Right hindlimb (tissue), 1 donor: ENCODE data around the gene ZNF883.
"Not testable (repeated sequence)": the region's sequence is repeated elsewhere in the genome, so short reads cannot be mapped to it uniquely, and the experiment has no call there.

Source experiments
- DNase-seq: peaks from one replicate; pipeline ENCODE4 v3.0.0-alpha.2; 2018

ZNF883 gene

GRCh38 chr9:113011911-113012381, at the start of gene ZNF883:
Gene ZNF883 (minus strand): TSS chr9:113012192.
- peak; percentile 86 for DNase-seq

- not testable (repeated sequence) for DNase-seq
Observed at GRCh38 chr9:113061072-113061850, 49.3 kb upstream of the ZNF883 start.

GRCh38 chr9:113059581-113060284, 47.7 kb upstream of the ZNF883 start:
- peak; percentile 19 for DNase-seq

- DNase-seq: no peak
Observed at GRCh38 chr9:113057193-113057592, 45.2 kb upstream of the ZNF883 start.

GRCh38 chr9:113056191-113057106, 44.5 kb upstream of the ZNF883 start, which contains the start of gene ZFP37:
Gene ZFP37 (minus strand): TSS chr9:113056724. CDS start chr9:113056688, 36 bp downstream.
- peak; percentile 96 for DNase-seq

- no peak for DNase-seq
Observed at GRCh38 chr9:113042884-113043657, 31.1 kb upstream of the ZNF883 start.

GRCh38 chr9:113026200-113026599, 14.2 kb upstream of the ZNF883 start:
- DNase-seq: no peak

- no peak for DNase-seq
Observed at GRCh38 chr9:113018247-113018646, 6.3 kb upstream of the ZNF883 start.

- no peak for DNase-seq
Observed at GRCh38 chr9:113012492-113012891, 500 bp upstream of the ZNF883 start.

GRCh38 chr9:113005777-113006176, 6.2 kb downstream of the ZNF883 start:
- DNase-seq: no peak

GRCh38 chr9:112997236-112997941, 14.6 kb downstream of the ZNF883 start:
- no peak for DNase-seq

GRCh38 chr9:112971415-112971814, 40.6 kb downstream of the ZNF883 start:
- DNase-seq: peak; percentile 18

GRCh38 chr9:112970939-112971338, 41.1 kb downstream of the ZNF883 start:
- DNase-seq: no peak

- no peak for DNase-seq
Observed at GRCh38 chr9:112969730-112970129, 42.3 kb downstream of the ZNF883 start.

- no peak for DNase-seq
Observed at GRCh38 chr9:112955550-112955949, 56.4 kb downstream of the ZNF883 start.

- no peak for DNase-seq
Observed at GRCh38 chr9:112945620-112946208, 66.3 kb downstream of the ZNF883 start.

GRCh38 chr9:112939418-112939817, 72.6 kb downstream of the ZNF883 start:
- no peak for DNase-seq

GRCh38 chr9:112933696-112934095, 78.3 kb downstream of the ZNF883 start:
- no peak for DNase-seq

GRCh38 chr9:112925058-112925641, 86.8 kb downstream of the ZNF883 start:
- no peak for DNase-seq

GRCh38 chr9:112921549-112921948, 90.4 kb downstream of the ZNF883 start:
- no peak for DNase-seq

- no peak for DNase-seq
Observed at GRCh38 chr9:112917987-112918362, 94.0 kb downstream of the ZNF883 start.
